ENCODE measurements around the gene SPDYE2.
"Not testable (repeated sequence)": the region's sequence is repeated elsewhere in the genome, so short reads cannot be mapped to it uniquely, and the experiment has no call there.

DNA sequence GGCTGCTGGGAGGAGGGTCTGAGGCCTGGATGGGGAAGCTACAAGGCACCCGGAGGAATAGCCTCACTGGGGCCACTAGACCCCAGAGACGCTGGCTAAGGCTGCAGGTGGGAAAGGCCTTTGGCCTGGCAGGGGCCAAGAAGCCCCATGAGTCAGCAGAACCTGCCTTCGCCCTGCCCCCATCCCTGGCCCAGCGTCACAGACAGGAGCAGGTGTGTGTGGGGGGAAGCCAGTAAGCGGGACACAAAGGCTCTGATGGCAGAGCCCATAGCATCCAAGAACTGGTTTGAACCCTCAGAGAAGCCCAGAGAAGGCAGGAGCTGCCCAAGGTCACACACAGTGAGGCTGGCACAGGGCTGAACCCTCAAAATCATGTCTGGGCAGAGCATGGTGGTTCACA is 55.8 kb downstream of the SPDYE2 start:
- TF ChIP-seq, protein P1, sequence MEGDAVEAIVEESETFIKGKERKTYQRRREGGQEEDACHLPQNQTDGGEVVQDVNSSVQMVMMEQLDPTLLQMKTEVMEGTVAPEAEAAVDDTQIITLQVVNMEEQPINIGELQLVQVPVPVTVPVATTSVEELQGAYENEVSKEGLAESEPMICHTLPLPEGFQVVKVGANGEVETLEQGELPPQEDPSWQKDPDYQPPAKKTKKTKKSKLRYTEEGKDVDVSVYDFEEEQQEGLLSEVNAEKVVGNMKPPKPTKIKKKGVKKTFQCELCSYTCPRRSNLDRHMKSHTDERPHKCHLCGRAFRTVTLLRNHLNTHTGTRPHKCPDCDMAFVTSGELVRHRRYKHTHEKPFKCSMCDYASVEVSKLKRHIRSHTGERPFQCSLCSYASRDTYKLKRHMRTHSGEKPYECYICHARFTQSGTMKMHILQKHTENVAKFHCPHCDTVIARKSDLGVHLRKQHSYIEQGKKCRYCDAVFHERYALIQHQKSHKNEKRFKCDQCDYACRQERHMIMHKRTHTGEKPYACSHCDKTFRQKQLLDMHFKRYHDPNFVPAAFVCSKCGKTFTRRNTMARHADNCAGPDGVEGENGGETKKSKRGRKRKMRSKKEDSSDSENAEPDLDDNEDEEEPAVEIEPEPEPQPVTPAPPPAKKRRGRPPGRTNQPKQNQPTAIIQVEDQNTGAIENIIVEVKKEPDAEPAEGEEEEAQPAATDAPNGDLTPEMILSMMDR (IDR thresholded peaks at IDR 0.05): not testable (repeated sequence)
- not testable (repeated sequence) for TF ChIP-seq EP300 (IDR thresholded peaks at IDR 0.05); SMC3 (IDR thresholded peaks at IDR 0.05); CBX2 (IDR thresholded peaks at IDR 0.05; ENCODE audit: borderline replicate concordance, low read depth); POLR2A (IDR thresholded peaks at IDR 0.05; ENCODE audit: low read length); RAD21 (conservative IDR thresholded peaks at IDR 0.05 in 1 of 2, IDR thresholded peaks at IDR 0.05 in 1 of 2); CEBPB (IDR thresholded peaks at IDR 0.05); JUNB (IDR thresholded peaks at IDR 0.05); ZNF302 (CRISPR knock-in tag; IDR thresholded peaks at IDR 0.05); POLR2AphosphoS2 (conservative IDR thresholded peaks at IDR 0.05; ENCODE audit: low read length); JUN (IDR thresholded peaks at IDR 0.05); BHLHE40 (IDR thresholded peaks at IDR 0.05; ENCODE audit: low read depth, low read length)
- TF ChIP-seq, protein P2, sequence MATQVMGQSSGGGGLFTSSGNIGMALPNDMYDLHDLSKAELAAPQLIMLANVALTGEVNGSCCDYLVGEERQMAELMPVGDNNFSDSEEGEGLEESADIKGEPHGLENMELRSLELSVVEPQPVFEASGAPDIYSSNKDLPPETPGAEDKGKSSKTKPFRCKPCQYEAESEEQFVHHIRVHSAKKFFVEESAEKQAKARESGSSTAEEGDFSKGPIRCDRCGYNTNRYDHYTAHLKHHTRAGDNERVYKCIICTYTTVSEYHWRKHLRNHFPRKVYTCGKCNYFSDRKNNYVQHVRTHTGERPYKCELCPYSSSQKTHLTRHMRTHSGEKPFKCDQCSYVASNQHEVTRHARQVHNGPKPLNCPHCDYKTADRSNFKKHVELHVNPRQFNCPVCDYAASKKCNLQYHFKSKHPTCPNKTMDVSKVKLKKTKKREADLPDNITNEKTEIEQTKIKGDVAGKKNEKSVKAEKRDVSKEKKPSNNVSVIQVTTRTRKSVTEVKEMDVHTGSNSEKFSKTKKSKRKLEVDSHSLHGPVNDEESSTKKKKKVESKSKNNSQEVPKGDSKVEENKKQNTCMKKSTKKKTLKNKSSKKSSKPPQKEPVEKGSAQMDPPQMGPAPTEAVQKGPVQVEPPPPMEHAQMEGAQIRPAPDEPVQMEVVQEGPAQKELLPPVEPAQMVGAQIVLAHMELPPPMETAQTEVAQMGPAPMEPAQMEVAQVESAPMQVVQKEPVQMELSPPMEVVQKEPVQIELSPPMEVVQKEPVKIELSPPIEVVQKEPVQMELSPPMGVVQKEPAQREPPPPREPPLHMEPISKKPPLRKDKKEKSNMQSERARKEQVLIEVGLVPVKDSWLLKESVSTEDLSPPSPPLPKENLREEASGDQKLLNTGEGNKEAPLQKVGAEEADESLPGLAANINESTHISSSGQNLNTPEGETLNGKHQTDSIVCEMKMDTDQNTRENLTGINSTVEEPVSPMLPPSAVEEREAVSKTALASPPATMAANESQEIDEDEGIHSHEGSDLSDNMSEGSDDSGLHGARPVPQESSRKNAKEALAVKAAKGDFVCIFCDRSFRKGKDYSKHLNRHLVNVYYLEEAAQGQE (IDR thresholded peaks at IDR 0.05): not testable (repeated sequence)
- TF ChIP-seq, protein P3, sequence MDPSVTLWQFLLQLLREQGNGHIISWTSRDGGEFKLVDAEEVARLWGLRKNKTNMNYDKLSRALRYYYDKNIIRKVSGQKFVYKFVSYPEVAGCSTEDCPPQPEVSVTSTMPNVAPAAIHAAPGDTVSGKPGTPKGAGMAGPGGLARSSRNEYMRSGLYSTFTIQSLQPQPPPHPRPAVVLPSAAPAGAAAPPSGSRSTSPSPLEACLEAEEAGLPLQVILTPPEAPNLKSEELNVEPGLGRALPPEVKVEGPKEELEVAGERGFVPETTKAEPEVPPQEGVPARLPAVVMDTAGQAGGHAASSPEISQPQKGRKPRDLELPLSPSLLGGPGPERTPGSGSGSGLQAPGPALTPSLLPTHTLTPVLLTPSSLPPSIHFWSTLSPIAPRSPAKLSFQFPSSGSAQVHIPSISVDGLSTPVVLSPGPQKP (IDR thresholded peaks at IDR 0.05; ENCODE audit: low read depth, low read length): not testable (repeated sequence)

All from A549 (cell line).